ENCODE data around the gene CACNA1G. TPM values are rescaled to one million over a fixed set of nuclear protein-coding genes. Genes with fewer than 3 reads are reported as not detected.

Gene CACNA1G
- total and polyA plus RNA-seq, 2 donors (not counting 3 experiments of a cell fraction or from before 2014, with no cell fraction given): not detected

GRCh38 chr17:50634915-50635731, 74.6 kb downstream of the CACNA1G start:
- Histone ChIP-seq H3K27me3 (ENCODE audit: control insufficient read depth in 2 of 2, insufficient read depth in 2 of 2, low read length in 2 of 2) (no peaks in the 10 kb centered on the region), H3K79me2 (ENCODE audit: control insufficient read depth, insufficient read depth, low read length) (no peaks in the 10 kb centered on the region), H3K4me2 (ENCODE audit: insufficient read depth, low read length) (peak overlapping the region; percentile 70), H4K20me1 (replicated peaks; ENCODE audit: control insufficient read depth, extremely low read depth, insufficient read depth, low read length) (no peaks in the 10 kb centered on the region), H3K9me1 (replicated peaks; ENCODE audit: control insufficient read depth, extremely low read depth, insufficient read depth, low read length) (no peaks in the 10 kb centered on the region), H2AFZ (ENCODE audit: low read depth, low read length) (peak overlapping the region; percentile 58), H3K4me3 (replicated peaks in 1 of 3; ENCODE audit: insufficient read depth in 1 of 3, low read depth in 1 of 3, low read length in 3 of 3) (peak overlapping the region; percentile 18 to 43 (median 26)), H3K27ac (ENCODE audit: insufficient read depth, low read depth, low read length) (no peak overlapping the region), H3K9ac (replicated peaks; ENCODE audit: extremely low read depth, insufficient read depth, low read length) (no peak overlapping the region), H3K4me1 (ENCODE audit: control insufficient read depth, extremely low read depth, insufficient read depth, low read length) (peaks cover 44% of the 10 kb centered on the region), H3K36me3 (ENCODE audit: control insufficient read depth in 2 of 2, extremely low read depth in 1 of 2, insufficient read depth in 2 of 2, low read length in 2 of 2) (no peaks in the 10 kb centered on the region), H3K9me3 (replicated peaks; ENCODE audit: control insufficient read depth, insufficient read depth, low read length) (no peaks in the 10 kb centered on the region)
- FAIRE-seq: no peak
- BruUV-seq (replicated peaks): no TSS peak
- POLR2A ChIA-PET: no interaction called here
- dilution Hi-C loops (cut with MboI; ENCODE audit: extremely low pct_ligation_motif_present, low sequenced_read_pairs): no loop called here
- CTCF ChIA-PET: interaction anchor here (1.0 to 7.0 kb wide), 2 partner anchors 8 to 58 kb away, joined by 3 to 96 read pairs; no protein-coding TSS in a partner anchor
- no peak for DNase-seq (ENCODE audit: low read depth, low spot score)
- intact Hi-C loops (cut with micrococcal nuclease): no loop called here
- TF ChIP-seq JUN (IDR thresholded peaks at IDR 0.05; ENCODE audit: borderline replicate concordance, insufficient read depth, insufficient read length, low read depth) (no peak), MYC (IDR thresholded peaks at IDR 0.05; ENCODE audit: low read depth, low read length) (no peak), FOS (IDR thresholded peaks at IDR 0.05; ENCODE audit: borderline replicate concordance, insufficient read depth, low read length) (no peak), CTCF (IDR thresholded peaks at IDR 0.05; ENCODE audit: extremely low read depth in 1 of 2, insufficient read depth in 1 of 2, low read depth in 1 of 2, low read length in 2 of 2) (peak in 1 of 2 donors; percentile 15)

GRCh38 chr17:50635732-50635981, 75.1 kb downstream of the CACNA1G start:
- Histone ChIP-seq H3K9me3 (replicated peaks; ENCODE audit: control insufficient read depth, insufficient read depth, low read length) (no peaks in the 10 kb centered on the region), H3K27me3 (ENCODE audit: control insufficient read depth in 2 of 2, insufficient read depth in 2 of 2, low read length in 2 of 2) (no peaks in the 10 kb centered on the region), H3K4me2 (ENCODE audit: insufficient read depth, low read length) (no peak overlapping the region), H3K36me3 (ENCODE audit: control insufficient read depth in 2 of 2, extremely low read depth in 1 of 2, insufficient read depth in 2 of 2, low read length in 2 of 2) (no peaks in the 10 kb centered on the region), H4K20me1 (replicated peaks; ENCODE audit: control insufficient read depth, extremely low read depth, insufficient read depth, low read length) (no peaks in the 10 kb centered on the region), H3K9ac (replicated peaks; ENCODE audit: extremely low read depth, insufficient read depth, low read length) (no peak overlapping the region), H3K9me1 (replicated peaks; ENCODE audit: control insufficient read depth, extremely low read depth, insufficient read depth, low read length) (no peaks in the 10 kb centered on the region), H3K4me3 (replicated peaks in 1 of 3; ENCODE audit: insufficient read depth in 1 of 3, low read depth in 1 of 3, low read length in 3 of 3) (no peak overlapping the region), H3K27ac (ENCODE audit: insufficient read depth, low read depth, low read length) (no peak overlapping the region), H3K4me1 (ENCODE audit: control insufficient read depth, extremely low read depth, insufficient read depth, low read length) (peaks cover 49% of the 10 kb centered on the region), H3K79me2 (ENCODE audit: control insufficient read depth, insufficient read depth, low read length) (no peaks in the 10 kb centered on the region), H2AFZ (ENCODE audit: low read depth, low read length) (no peak overlapping the region)
- CTCF ChIA-PET: interaction anchor here (1.0 to 7.0 kb wide), 3 partner anchors 8 to 57 kb away, joined by 3 to 96 read pairs (median 4); no protein-coding TSS in a partner anchor
- dilution Hi-C loops (cut with MboI; ENCODE audit: extremely low pct_ligation_motif_present, low sequenced_read_pairs) (no loop called here), intact Hi-C loops (cut with micrococcal nuclease) (no loop called here)
- FAIRE-seq (no peak), DNase-seq (ENCODE audit: low read depth, low spot score) (no peak)
- TF ChIP-seq POLR2A (IDR thresholded peaks at IDR 0.05; ENCODE audit: low read depth, low read length) (no peak), CTCF (IDR thresholded peaks at IDR 0.05; ENCODE audit: extremely low read depth in 1 of 2, insufficient read depth in 1 of 2, low read depth in 1 of 2, low read length in 2 of 2) (no peak)
- POLR2A ChIA-PET: no interaction called here
- BruUV-seq (replicated peaks): no TSS peak

All from endothelial cell of umbilical vein (primary cell).